Lower lobe of right lung (tissue), 2 donors: ENCODE data around the gene ATP13A1. TPM values are rescaled to one million over a fixed set of nuclear protein-coding genes. Genes with fewer than 3 reads are reported as not detected.

ENCODE experiments used
- ATAC-seq, 2 donors: fragments of 200-7000 bp; cut with Tn5 transposase; one replicate each; pipeline ENCODE4 v1.9.1; 2020 to 2022; ENCODE audit warnings: mild to moderate bottlenecking in 2 of 2, moderate library complexity in 2 of 2
- DNase-seq: peaks from one replicate; pipeline ENCODE4 v3.0.0-alpha.2; 2020
- H3K27ac ChIP-seq: fragments of 200-600 bp; one replicate; pipeline ENCODE4 v1.8.0; 2022
- H3K27me3 ChIP-seq: fragments of 200-600 bp; one replicate; pipeline ENCODE4 v1.8.0; 2022; ENCODE audit warnings: low read depth
- H3K36me3 ChIP-seq: fragments of 200-600 bp; one replicate; pipeline ENCODE4 v1.8.0; 2022; ENCODE audit warnings: mild to moderate bottlenecking
- H3K4me1 ChIP-seq: fragments of 200-600 bp; one replicate; pipeline ENCODE4 v1.8.0; 2022
- H3K4me3 ChIP-seq: fragments of 200-600 bp; one replicate; pipeline ENCODE4 v1.8.0; 2022; ENCODE audit warnings: mild to moderate bottlenecking
- H3K9me3 ChIP-seq: fragments of 200-600 bp; one replicate; pipeline ENCODE4 v1.8.0; 2022
- intact Hi-C: fragments of 100-400 bp; cut with DNase I; formaldehyde crosslinking; loops from one replicate; pipeline ENCODE4 v1.11.0; 2022
- total RNA-seq: library from RNA; stranded (reverse); fragmentation: NEBNext Ultra II Directional; extraction: Animal tissue kit (Norgen Biotek cat#: 25700); gene quantifications from one replicate; pipeline ENCODE4 v1.2.1, GENCODE V29; 2021
- TF ChIP-seq, protein P1 (sequence below): fragments of 200-600 bp; IDR thresholded peaks from one replicate; pipeline ENCODE4 v1.8.0; 2022; ENCODE audit warnings: antibody characterized with exemption, mild to moderate bottlenecking
- donor health status: DM: no; HTN: yes; CAD: no; lungs with severe emphysema.

The ATP13A1 gene
- total RNA-seq, 1 donor from 2014 or later: 71.9 TPM

- no peak overlapping the region for H3K4me3 ChIP-seq
- no peaks in the 10 kb centered on the region for H3K27me3 ChIP-seq
- TF ChIP-seq, protein P1, sequence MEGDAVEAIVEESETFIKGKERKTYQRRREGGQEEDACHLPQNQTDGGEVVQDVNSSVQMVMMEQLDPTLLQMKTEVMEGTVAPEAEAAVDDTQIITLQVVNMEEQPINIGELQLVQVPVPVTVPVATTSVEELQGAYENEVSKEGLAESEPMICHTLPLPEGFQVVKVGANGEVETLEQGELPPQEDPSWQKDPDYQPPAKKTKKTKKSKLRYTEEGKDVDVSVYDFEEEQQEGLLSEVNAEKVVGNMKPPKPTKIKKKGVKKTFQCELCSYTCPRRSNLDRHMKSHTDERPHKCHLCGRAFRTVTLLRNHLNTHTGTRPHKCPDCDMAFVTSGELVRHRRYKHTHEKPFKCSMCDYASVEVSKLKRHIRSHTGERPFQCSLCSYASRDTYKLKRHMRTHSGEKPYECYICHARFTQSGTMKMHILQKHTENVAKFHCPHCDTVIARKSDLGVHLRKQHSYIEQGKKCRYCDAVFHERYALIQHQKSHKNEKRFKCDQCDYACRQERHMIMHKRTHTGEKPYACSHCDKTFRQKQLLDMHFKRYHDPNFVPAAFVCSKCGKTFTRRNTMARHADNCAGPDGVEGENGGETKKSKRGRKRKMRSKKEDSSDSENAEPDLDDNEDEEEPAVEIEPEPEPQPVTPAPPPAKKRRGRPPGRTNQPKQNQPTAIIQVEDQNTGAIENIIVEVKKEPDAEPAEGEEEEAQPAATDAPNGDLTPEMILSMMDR: no peak
- no peak for DNase-seq
- H3K27ac ChIP-seq: no peak overlapping the region
- intact Hi-C loops: no loop called here
- ATAC-seq: no peak
- no peaks in the 10 kb centered on the region for H3K4me1 ChIP-seq
- peaks cover 100% of the 10 kb centered on the region for H3K36me3 ChIP-seq
- no peaks in the 10 kb centered on the region for H3K9me3 ChIP-seq
These were observed 13.1 kb downstream of the ATP13A1 start for GRCh38 chr19:19650331-19650730.

DNA sequence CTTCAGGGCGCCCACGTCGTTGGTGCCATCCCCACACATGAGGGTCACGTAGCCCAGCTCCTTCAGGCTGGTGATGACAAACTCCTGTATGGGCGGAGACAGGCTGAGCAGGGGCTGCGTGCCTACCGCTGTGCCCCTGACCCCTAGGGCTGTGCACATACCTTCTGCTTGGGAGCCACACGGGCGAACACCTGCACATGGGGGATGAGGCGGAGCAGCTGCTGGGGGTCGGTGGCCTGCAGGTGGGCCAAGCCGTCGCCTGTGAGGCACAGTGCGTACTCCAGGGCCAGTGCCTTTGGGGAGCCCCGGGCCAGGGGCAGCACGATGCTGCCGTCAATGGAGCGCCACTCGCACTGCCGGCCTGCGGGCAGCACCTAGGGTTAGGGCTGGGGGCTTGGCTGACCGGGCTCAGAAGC, 13.9 kb downstream of the ATP13A1 start:
- H3K27ac ChIP-seq: no peak overlapping the region
- no peaks in the 10 kb centered on the region for H3K9me3 ChIP-seq
- no peaks in the 10 kb centered on the region for H3K27me3 ChIP-seq
- no peak for DNase-seq
- peaks cover 100% of the 10 kb centered on the region for H3K36me3 ChIP-seq
- no peak overlapping the region for H3K4me3 ChIP-seq
- H3K4me1 ChIP-seq: no peaks in the 10 kb centered on the region
- TF ChIP-seq, protein P1: no peak
- intact Hi-C loops: no loop called here
- no peak for ATAC-seq

DNA sequence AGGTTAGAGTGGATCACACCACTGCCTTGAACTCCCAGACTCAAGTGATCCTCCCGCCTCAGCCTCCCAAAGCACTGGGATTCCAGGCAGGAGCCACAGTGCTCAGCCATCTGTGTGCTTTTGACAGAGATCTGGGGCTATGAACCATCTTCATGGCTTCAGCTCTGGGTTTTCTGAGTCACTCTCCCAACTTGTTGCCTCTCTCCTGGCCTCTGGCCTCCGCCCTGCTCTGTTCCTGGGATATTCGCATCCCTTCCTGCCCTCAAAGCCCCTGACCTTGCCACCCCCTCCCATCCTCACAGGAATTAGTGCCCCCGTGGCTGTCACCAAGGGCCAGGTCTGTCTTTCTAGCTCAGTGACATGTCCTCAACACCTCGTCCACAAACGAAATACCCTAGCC, 14.3 kb downstream of the ATP13A1 start:
- no peak for DNase-seq
- Histone ChIP-seq H3K4me1 (peaks cover 1% of the 10 kb centered on the region), H3K9me3 (no peaks in the 10 kb centered on the region), H3K36me3 (peaks cover 99% of the 10 kb centered on the region), H3K27me3 (no peaks in the 10 kb centered on the region), H3K27ac (no peak overlapping the region), H3K4me3 (no peak overlapping the region)
- intact Hi-C loops: no loop called here
- TF ChIP-seq, protein P1: no peak
- no peak for ATAC-seq

DNA sequence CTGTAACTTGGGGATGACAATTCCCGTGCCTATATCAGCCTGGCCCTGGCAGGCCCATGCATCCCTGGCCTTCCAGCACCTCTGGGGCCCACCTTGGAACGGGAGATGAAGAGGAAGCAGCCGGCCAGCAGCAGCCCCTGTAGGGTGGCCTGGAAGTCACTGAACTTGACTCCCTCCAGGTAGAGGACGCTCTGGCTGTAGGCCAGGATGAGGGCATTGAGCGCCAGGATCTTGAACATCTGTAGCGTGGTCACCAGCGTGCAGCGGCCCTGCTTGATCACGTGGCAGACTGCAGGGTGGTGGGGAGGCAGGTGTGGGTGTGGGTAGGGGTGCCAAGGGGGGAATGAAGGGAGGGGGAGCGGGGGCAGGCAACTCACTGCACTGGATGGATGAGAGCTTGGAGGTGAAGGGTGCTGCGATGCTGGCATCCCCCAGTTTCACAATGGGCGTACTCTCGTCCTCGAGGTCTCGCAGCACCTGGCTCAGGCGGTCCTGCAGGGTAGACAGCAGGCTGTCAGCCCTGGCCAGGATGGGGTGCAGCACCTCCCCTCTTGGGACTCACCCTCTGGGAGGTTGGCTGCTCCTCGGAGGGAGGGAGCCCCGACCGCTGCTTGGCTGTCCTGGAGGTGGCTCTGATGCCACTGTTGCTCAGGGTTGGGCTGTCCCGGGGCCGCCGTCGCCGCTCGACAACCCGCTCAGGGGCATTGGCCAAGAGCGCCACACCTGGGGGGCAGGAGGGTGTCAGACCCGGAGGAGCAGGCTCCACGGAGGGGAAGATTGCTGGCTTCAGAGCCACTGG, 16.2 kb downstream of the ATP13A1 start:
- intact Hi-C loops: no loop called here
- DNase-seq (no peak), ATAC-seq (no peak)
- Histone ChIP-seq H3K4me1 (peaks cover 14% of the 10 kb centered on the region), H3K27ac (no peak overlapping the region), H3K36me3 (peaks cover 80% of the 10 kb centered on the region), H3K27me3 (no peaks in the 10 kb centered on the region), H3K9me3 (no peaks in the 10 kb centered on the region), H3K4me3 (no peak overlapping the region)
- TF ChIP-seq, protein P1: no peak

- DNase-seq (no peak), ATAC-seq (no peak)
- peaks cover 70% of the 10 kb centered on the region for H3K36me3 ChIP-seq
- H3K27me3 ChIP-seq: no peaks in the 10 kb centered on the region
- no peaks in the 10 kb centered on the region for H3K9me3 ChIP-seq
- TF ChIP-seq, protein P1: no peak
- peaks cover 14% of the 10 kb centered on the region for H3K4me1 ChIP-seq
- H3K27ac ChIP-seq: no peak overlapping the region
- intact Hi-C loops: no loop called here
- no peak overlapping the region for H3K4me3 ChIP-seq
These were observed 18.1 kb downstream of the ATP13A1 start for GRCh38 chr19:19645233-19645870.
